T-cell (primary cell): ENCODE measurements around the gene SMAD3. TPM values are rescaled to one million over a fixed set of nuclear protein-coding genes. Genes with fewer than 3 reads are reported as not detected.

Source experiments
- ATAC-seq, 4 experiments: fragments of 200-7000 bp in 3 of 4; fragments of 150-1000 bp in 1 of 4; cut with Tn5 transposase; replicated peaks in 1 of 4; 1 replicate in 3 of 4; 2 replicates in 1 of 4; pipeline ENCODE4 v1.10.0; 2021; ENCODE audit warnings: moderate library complexity in 3 of 4, mild to moderate bottlenecking in 2 of 4, moderate number of reproducible peaks in 1 of 4
- CTCF ChIA-PET, 2 donors: fragments of 300-600 bp; sonication (Branson Sonifier 250); formaldehyde crosslinking; loops; one replicate each; lab custom pipeline; 2022; ENCODE audit warnings: antibody characterized with exemption in 2 of 2; lab: Charles Lee
- POLR2A ChIA-PET, 2 donors: fragments of 300-600 bp; sonication (Branson Sonifier 250); formaldehyde crosslinking; loops; one replicate each; lab custom pipeline; 2022; ENCODE audit warnings: antibody characterized with exemption in 2 of 2; lab: Charles Lee
- DNase-seq, 35 experiments: peaks; one replicate each; pipeline versions ENCODE4 v3.0.0 to v3.0.0-alpha.2; 2013 to 2023
- H3K27ac ChIP-seq: one replicate; pipeline ENCODE4 v1.5.1; 2013; ENCODE audit warnings: low read length
- H3K27me3 ChIP-seq, 2 experiments: replicated peaks in 1 of 2; 1 replicate in 1 of 2; 2 replicates in 1 of 2; pipeline versions ENCODE4 v1.6.1 to v1.7.0; 2013; ENCODE audit warnings: low read length in 1 of 2, mixed read lengths in 1 of 2; ENCODE audit not compliant: control insufficient read depth in 2 of 2, insufficient read depth in 2 of 2; ENCODE audit errors: extremely low read depth in 1 of 2
- H3K36me3 ChIP-seq, 2 donors: 1 replicate in 1 of 2; 2 replicates in 1 of 2; pipeline versions ENCODE4 v1.6.1 to v1.7.0; 2013; ENCODE audit warnings: low read length in 1 of 2; ENCODE audit not compliant: control insufficient read depth in 2 of 2, insufficient read depth in 1 of 2; ENCODE audit errors: extremely low read depth in 1 of 2
- H3K4me1 ChIP-seq, 2 experiments: 1 replicate in 1 of 2; 2 replicates in 1 of 2; pipeline versions ENCODE4 v1.6.1 to v1.7.0; 2013; ENCODE audit warnings: low read length in 2 of 2, mixed read lengths in 1 of 2; ENCODE audit not compliant: insufficient read depth in 2 of 2, control insufficient read depth in 1 of 2; ENCODE audit errors: extremely low read depth in 1 of 2
- H3K4me3 ChIP-seq, 2 donors: 1 replicate in 1 of 2; 2 replicates in 1 of 2; pipeline versions ENCODE4 v1.5.1 to v1.7.0; 2013; ENCODE audit warnings: mild to moderate bottlenecking in 2 of 2, low read length in 1 of 2, moderate library complexity in 1 of 2; ENCODE audit not compliant: control insufficient read depth in 1 of 2; ENCODE audit errors: extremely low read depth in 1 of 2
- H3K9me3 ChIP-seq: 2 replicates; pipeline ENCODE4 v1.7.0; 2013
- H3K27ac Mint-ChIP-seq, 2 donors: one replicate each; pipeline ENCODE4 v1.8.0; 2020 to 2021; ENCODE audit warnings: mild to moderate bottlenecking in 2 of 2, mixed read lengths in 2 of 2
- H3K27me3 Mint-ChIP-seq, 2 donors: one replicate each; pipeline ENCODE4 v1.8.0; 2021 to 2022; ENCODE audit warnings: mixed read lengths in 2 of 2
- H3K36me3 Mint-ChIP-seq: one replicate; pipeline ENCODE4 v1.8.0; 2021; ENCODE audit warnings: mixed read lengths
- H3K4me1 Mint-ChIP-seq, 3 donors: one replicate each; pipeline ENCODE4 v1.8.0; 2020 to 2022; ENCODE audit warnings: mixed read lengths in 3 of 3, mild to moderate bottlenecking in 1 of 3
- H3K4me3 Mint-ChIP-seq, 3 donors: one replicate each; pipeline ENCODE4 v1.8.0; 2020 to 2022; ENCODE audit warnings: mild to moderate bottlenecking in 3 of 3, mixed read lengths in 3 of 3, moderate library complexity in 3 of 3
- H3K9me3 Mint-ChIP-seq, 3 donors: one replicate each; pipeline ENCODE4 v1.8.0; 2020 to 2022; ENCODE audit warnings: mixed read lengths in 3 of 3
- WGBS: methylation state at CpG from one replicate; pipeline ENCODE4 v1.1.5; 2013; ENCODE audit warnings: missing lambda C conversion rate; ENCODE audit not compliant: insufficient coverage; 5-methylcytosine and 5-hydroxymethylcytosine counted together
- total RNA-seq, 35 experiments: library from RNA in 6 of 35; stranded (reverse) in 6 of 35; fragments of 120-200 nt in 1 of 35; gene quantifications; one replicate each; pipeline versions ENCODE4 v1.2.1 to v1.2.4 and lab custom pipeline; 2013 to 2026

Gene SMAD3
- total RNA-seq, 5 donors from 2014 or later (not counting 1 experiment from before 2014, with no cell fraction given), result 55.4 to 159 (median 110) TPM

DNA sequence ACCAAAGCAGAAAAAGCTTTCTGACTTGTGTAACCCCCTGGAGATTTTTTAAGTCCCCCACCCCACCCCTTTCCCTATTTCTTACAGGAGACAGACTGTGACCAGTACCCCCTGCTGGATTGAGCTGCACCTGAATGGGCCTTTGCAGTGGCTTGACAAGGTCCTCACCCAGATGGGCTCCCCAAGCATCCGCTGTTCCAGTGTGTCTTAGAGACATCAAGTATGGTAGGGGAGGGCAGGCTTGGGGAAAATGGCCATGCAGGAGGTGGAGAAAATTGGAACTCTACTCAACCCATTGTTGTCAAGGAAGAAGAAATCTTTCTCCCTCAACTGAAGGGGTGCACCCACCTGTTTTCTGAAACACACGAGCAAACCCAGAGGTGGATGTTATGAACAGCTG, 124.9 kb downstream of the SMAD3 start:
- H3K27ac ChIP-seq, result no peak overlapping the region
- H3K9me3 ChIP-seq, result no peaks in the 10 kb centered on the region
- Mint-ChIP-seq H3K9me3 (no peaks in the 10 kb centered on the region), H3K4me1 (peaks cover 0 to 4% (median 2%) of the 10 kb centered on the region in 3 donors), H3K27ac (no peak overlapping the region), H3K4me3 (no peak overlapping the region), H3K36me3 (peaks cover 63% of the 10 kb centered on the region), H3K27me3 (no peaks in the 10 kb centered on the region)
- H3K36me3 ChIP-seq, result peaks cover 9 to 71% of the 10 kb centered on the region in 2 donors
- CTCF ChIA-PET, result no interaction called here
- ATAC-seq (no peak), DNase-seq (no peak)
- no peak overlapping the region for H3K4me3 ChIP-seq
- no CpG with 5 or more reads among the region's 2 CpGs for WGBS
- POLR2A ChIA-PET, result no interaction called here
- H3K27me3 ChIP-seq, result no peaks in the 10 kb centered on the region
- peaks cover 0 to 9% of the 10 kb centered on the region in 2 experiments for H3K4me1 ChIP-seq

- peaks cover 0 to 3% (median 0%) of the 10 kb centered on the region in 3 donors for H3K4me1 Mint-ChIP-seq
- no peak overlapping the region for H3K27ac Mint-ChIP-seq
Measured at GRCh38 chr15:67190813-67191212, 125.4 kb downstream of the SMAD3 start.

GRCh38 chr15:67192185-67192820, 126.9 kb downstream of the SMAD3 start:
- Mint-ChIP-seq H3K36me3 (peaks cover 63% of the 10 kb centered on the region), H3K27me3 (no peaks in the 10 kb centered on the region)
- 76% methylated on average over 3 of the region's 5 CpGs for WGBS

More at GRCh38 chr15:67190813-67191212, 125.4 kb downstream of the SMAD3 start:
- H3K4me3 ChIP-seq, result no peak overlapping the region
- ChIA-PET CTCF (no interaction called here), POLR2A (interaction anchor here (0.6 to 0.7 kb wide), 2 partner anchors 75 to 1463 kb away, joined by 3 to 5 read pairs; no protein-coding TSS in a partner anchor)
- H3K27me3 ChIP-seq, result no peaks in the 10 kb centered on the region
- H3K27me3 Mint-ChIP-seq, result no peaks in the 10 kb centered on the region
- H3K36me3 ChIP-seq, result peaks cover 9 to 68% of the 10 kb centered on the region in 2 donors
- no peak for ATAC-seq
- H3K36me3 Mint-ChIP-seq, result peaks cover 67% of the 10 kb centered on the region
- no peak overlapping the region for H3K4me3 Mint-ChIP-seq
- peaks cover 0 to 5% of the 10 kb centered on the region in 2 experiments for H3K4me1 ChIP-seq
- H3K9me3 Mint-ChIP-seq, result no peaks in the 10 kb centered on the region
- 97% methylated on average over 4 of the region's 11 CpGs for WGBS
- no peaks in the 10 kb centered on the region for H3K9me3 ChIP-seq
- DNase-seq, result no peak
- no peak overlapping the region for H3K27ac ChIP-seq

GRCh38 chr15:67193223-67193990, 128.0 kb downstream of the SMAD3 start:
- H3K9me3 Mint-ChIP-seq, result no peaks in the 10 kb centered on the region
- ATAC-seq (no peak), DNase-seq (no peak)
- Histone ChIP-seq H3K36me3 (peaks cover 2 to 46% of the 10 kb centered on the region in 2 donors), H3K9me3 (no peaks in the 10 kb centered on the region), H3K4me1 (peaks cover 0 to 4% of the 10 kb centered on the region in 2 experiments), H3K27ac (no peak overlapping the region), H3K27me3 (no peaks in the 10 kb centered on the region), H3K4me3 (no peak overlapping the region)
- peaks cover 6 to 18% (median 12%) of the 10 kb centered on the region in 3 donors for H3K4me1 Mint-ChIP-seq
- ChIA-PET POLR2A (no interaction called here), CTCF (interaction anchor here (0.6 to 0.7 kb wide), 3 partner anchors 151 to 559 kb away, joined by 3 to 4 read pairs (median 3); no protein-coding TSS in a partner anchor)
- H3K27me3 Mint-ChIP-seq, result no peaks in the 10 kb centered on the region
- H3K27ac Mint-ChIP-seq, result peak overlapping the region in 1 of 2 donors; percentile 10
- H3K36me3 Mint-ChIP-seq, result peaks cover 61% of the 10 kb centered on the region
- 98% methylated on average over 9 of the region's 12 CpGs for WGBS
- H3K4me3 Mint-ChIP-seq, result no peak overlapping the region

More at GRCh38 chr15:67192185-67192820, 126.9 kb downstream of the SMAD3 start:
- H3K4me3 ChIP-seq, result no peak overlapping the region
- no peaks in the 10 kb centered on the region for H3K4me1 ChIP-seq
- no peak for DNase-seq
- H3K27ac ChIP-seq, result no peak overlapping the region
- Mint-ChIP-seq H3K27ac (peak overlapping the region; percentile 50 to 53), H3K9me3 (no peaks in the 10 kb centered on the region), H3K4me3 (no peak overlapping the region), H3K4me1 (peaks cover 0 to 9% (median 4%) of the 10 kb centered on the region in 3 donors)
- H3K27me3 ChIP-seq, result no peaks in the 10 kb centered on the region
- H3K9me3 ChIP-seq, result no peaks in the 10 kb centered on the region
- POLR2A ChIA-PET, result interaction anchor here in 1 of 2 donors (0.7 kb wide), 1 partner anchor 121 kb away, joined by 3 read pairs; no protein-coding TSS in a partner anchor
- peaks cover 2 to 54% of the 10 kb centered on the region in 2 donors for H3K36me3 ChIP-seq
- CTCF ChIA-PET, result no interaction called here
- ATAC-seq, result peak in 1 of 4 experiments; percentile 25

- Mint-ChIP-seq H3K4me3 (no peak overlapping the region), H3K27me3 (no peaks in the 10 kb centered on the region), H3K27ac (peak overlapping the region in 1 of 2 donors; percentile 50), H3K36me3 (peaks cover 56% of the 10 kb centered on the region), H3K4me1 (peaks cover 11 to 22% (median 18%) of the 10 kb centered on the region in 3 donors), H3K9me3 (no peaks in the 10 kb centered on the region)
- CTCF ChIA-PET, result interaction anchor here in 1 of 2 donors (0.6 to 0.7 kb wide), 2 partner anchors 152 to 560 kb away, joined by 3 to 4 read pairs; no protein-coding TSS in a partner anchor
- Histone ChIP-seq H3K4me3 (no peak overlapping the region), H3K36me3 (peaks cover 0 to 35% of the 10 kb centered on the region in 2 donors), H3K4me1 (peaks cover 0 to 6% of the 10 kb centered on the region in 2 experiments), H3K9me3 (no peaks in the 10 kb centered on the region), H3K27me3 (no peaks in the 10 kb centered on the region), H3K27ac (no peak overlapping the region)
- POLR2A ChIA-PET, result no interaction called here
- WGBS, result no CpG with 5 or more reads among the region's 9 CpGs
- ATAC-seq (no peak), DNase-seq (no peak)
Measured at GRCh38 chr15:67194171-67195114, 129.0 kb downstream of the SMAD3 start.
